Hepatocyte (in vitro differentiated cells): ENCODE measurements around the gene SHKBP1. TPM values are rescaled to one million over a fixed set of nuclear protein-coding genes. Genes with fewer than 3 reads are reported as not detected.

Experiments used
- DNase-seq: peaks from one replicate; pipeline ENCODE4 v3.0.0-alpha.2; 2016; ENCODE audit warnings: low spot score
- H2AFZ ChIP-seq: fragments of 200-600 bp; sonication (generic); 2 replicates; pipeline ENCODE4 v1.6.0; 2016; ENCODE audit warnings: antibody characterized with exemption, mild to moderate bottlenecking
- H3K27ac ChIP-seq: fragments of 200-600 bp; sonication (generic); 2 replicates; pipeline ENCODE4 v1.5.1; 2016; ENCODE audit warnings: mild to moderate bottlenecking
- H3K27me3 ChIP-seq: fragments of 200-600 bp; sonication (generic); 2 replicates; pipeline ENCODE4 v1.6.1; 2016
- H3K36me3 ChIP-seq: fragments of 200-600 bp; sonication (generic); replicated peaks from 2 replicates; pipeline ENCODE4 v1.5.1; 2016; ENCODE audit warnings: low read depth; ENCODE audit not compliant: insufficient read depth
- H3K4me1 ChIP-seq: fragments of 200-600 bp; sonication (generic); 2 replicates; pipeline ENCODE4 v1.5.1; 2016; ENCODE audit warnings: mild to moderate bottlenecking, moderate library complexity; ENCODE audit not compliant: insufficient read depth
- H3K4me2 ChIP-seq: fragments of 200-600 bp; sonication (generic); 2 replicates; pipeline ENCODE4 v1.6.0; 2016
- H3K4me3 ChIP-seq: fragments of 200-600 bp; sonication (generic); 2 replicates; pipeline ENCODE4 v1.5.1; 2016; ENCODE audit warnings: mild to moderate bottlenecking
- H3K79me2 ChIP-seq: fragments of 200-600 bp; sonication (generic); 2 replicates; pipeline ENCODE4 v1.6.0; 2017; ENCODE audit warnings: mild to moderate bottlenecking
- H3K9me2 ChIP-seq: fragments of 200-600 bp; sonication (generic); replicated peaks from 2 replicates; pipeline ENCODE4 v1.6.0; 2017; ENCODE audit warnings: mild to moderate bottlenecking; ENCODE audit not compliant: insufficient read depth
- H3K9me3 ChIP-seq: fragments of 200-600 bp; sonication (generic); 2 replicates; pipeline ENCODE4 v1.5.1; 2016; ENCODE audit warnings: low read depth, mild to moderate bottlenecking
- H4K20me1 ChIP-seq: fragments of 200-600 bp; sonication (generic); 2 replicates; pipeline ENCODE4 v1.6.0; 2016; ENCODE audit warnings: mild to moderate bottlenecking; ENCODE audit not compliant: insufficient read depth, poor library complexity, severe bottlenecking
- EZH2 ChIP-seq: fragments of 200-600 bp; sonication (generic); IDR thresholded peaks from 2 replicates; pipeline ENCODE4 v1.6.1; 2016; ENCODE audit warnings: antibody characterized with exemption, mild to moderate bottlenecking, borderline replicate concordance
- EZH2phosphoT487 ChIP-seq: fragments of 200-600 bp; sonication (generic); IDR thresholded peaks from one replicate; pipeline ENCODE4 v1.6.1; 2018; ENCODE audit warnings: antibody characterized with exemption, mild to moderate bottlenecking, low read depth, moderate library complexity; ENCODE audit not compliant: unreplicated experiment, severe bottlenecking
- WGBS: methylation state at CpG from one replicate; pipeline ENCODE4 v1.1.6; 2016; ENCODE audit warnings: low lambda C conversion rate; ENCODE audit errors: missing lambda C conversion rate; 5-methylcytosine and 5-hydroxymethylcytosine counted together
- polyA plus RNA-seq: library from polyadenylated mRNA; unstranded; fragments of >200 nt; fragmentation: Nextera tagmentation; extraction: Ambion mirVana; gene quantifications from 2 replicates; pipeline ENCODE4 v1.2.1, GENCODE V29; 2016
- total RNA-seq: library from RNA; depleted of rRNA; stranded (reverse); fragments of >200 nt; gene quantifications from 2 replicates; pipeline ENCODE4 v1.2.3, GENCODE V29; 2014
- TF ChIP-seq, protein P1 (sequence below): fragments of 200-600 bp; sonication (generic); IDR thresholded peaks from 2 replicates; pipeline ENCODE4 v1.5.1; 2016; ENCODE audit warnings: antibody characterized with exemption, mild to moderate bottlenecking; ENCODE audit not compliant: poor library complexity

SHKBP1 gene
- total and polyA plus RNA-seq, 2 experiments from 2014 or later: 44.6 to 83.6 TPM

DNA sequence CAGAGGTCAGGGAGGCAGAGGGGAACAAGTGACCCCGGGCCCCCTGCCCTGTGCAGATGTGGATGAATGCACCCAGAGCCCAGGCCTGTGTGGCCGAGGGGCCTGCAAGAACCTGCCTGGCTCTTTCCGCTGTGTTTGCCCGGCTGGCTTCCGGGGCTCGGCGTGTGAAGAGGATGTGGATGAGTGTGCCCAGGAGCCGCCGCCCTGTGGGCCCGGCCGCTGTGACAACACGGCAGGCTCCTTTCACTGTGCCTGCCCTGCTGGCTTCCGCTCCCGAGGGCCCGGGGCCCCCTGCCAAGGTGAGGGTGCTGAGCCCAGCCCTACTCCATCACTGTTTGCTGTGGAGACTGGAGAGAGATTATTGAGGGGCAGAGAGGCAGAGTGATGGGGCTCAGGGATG is 34.4 kb downstream of the SHKBP1 start:
- no peaks in the 10 kb centered on the region for H3K27me3 ChIP-seq
- H3K79me2 ChIP-seq: peaks cover 4% of the 10 kb centered on the region
- H3K4me1 ChIP-seq: peaks cover 12% of the 10 kb centered on the region
- no peaks in the 10 kb centered on the region for H4K20me1 ChIP-seq
- no peak overlapping the region for H3K27ac ChIP-seq
- no peak overlapping the region for H3K4me3 ChIP-seq
- H3K9me3 ChIP-seq: no peaks in the 10 kb centered on the region
- H3K36me3 ChIP-seq: no peaks in the 10 kb centered on the region
- 92% methylated on average over 15 of the region's 15 CpGs for WGBS
- no peak overlapping the region for H3K4me2 ChIP-seq
- no peak for DNase-seq
- H2AFZ ChIP-seq: no peak overlapping the region
- no peak for TF ChIP-seq EZH2
- TF ChIP-seq EZH2phosphoT487: no peak
- TF ChIP-seq, protein P1, sequence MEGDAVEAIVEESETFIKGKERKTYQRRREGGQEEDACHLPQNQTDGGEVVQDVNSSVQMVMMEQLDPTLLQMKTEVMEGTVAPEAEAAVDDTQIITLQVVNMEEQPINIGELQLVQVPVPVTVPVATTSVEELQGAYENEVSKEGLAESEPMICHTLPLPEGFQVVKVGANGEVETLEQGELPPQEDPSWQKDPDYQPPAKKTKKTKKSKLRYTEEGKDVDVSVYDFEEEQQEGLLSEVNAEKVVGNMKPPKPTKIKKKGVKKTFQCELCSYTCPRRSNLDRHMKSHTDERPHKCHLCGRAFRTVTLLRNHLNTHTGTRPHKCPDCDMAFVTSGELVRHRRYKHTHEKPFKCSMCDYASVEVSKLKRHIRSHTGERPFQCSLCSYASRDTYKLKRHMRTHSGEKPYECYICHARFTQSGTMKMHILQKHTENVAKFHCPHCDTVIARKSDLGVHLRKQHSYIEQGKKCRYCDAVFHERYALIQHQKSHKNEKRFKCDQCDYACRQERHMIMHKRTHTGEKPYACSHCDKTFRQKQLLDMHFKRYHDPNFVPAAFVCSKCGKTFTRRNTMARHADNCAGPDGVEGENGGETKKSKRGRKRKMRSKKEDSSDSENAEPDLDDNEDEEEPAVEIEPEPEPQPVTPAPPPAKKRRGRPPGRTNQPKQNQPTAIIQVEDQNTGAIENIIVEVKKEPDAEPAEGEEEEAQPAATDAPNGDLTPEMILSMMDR: no peak
- H3K9me2 ChIP-seq: no peaks in the 10 kb centered on the region

DNA sequence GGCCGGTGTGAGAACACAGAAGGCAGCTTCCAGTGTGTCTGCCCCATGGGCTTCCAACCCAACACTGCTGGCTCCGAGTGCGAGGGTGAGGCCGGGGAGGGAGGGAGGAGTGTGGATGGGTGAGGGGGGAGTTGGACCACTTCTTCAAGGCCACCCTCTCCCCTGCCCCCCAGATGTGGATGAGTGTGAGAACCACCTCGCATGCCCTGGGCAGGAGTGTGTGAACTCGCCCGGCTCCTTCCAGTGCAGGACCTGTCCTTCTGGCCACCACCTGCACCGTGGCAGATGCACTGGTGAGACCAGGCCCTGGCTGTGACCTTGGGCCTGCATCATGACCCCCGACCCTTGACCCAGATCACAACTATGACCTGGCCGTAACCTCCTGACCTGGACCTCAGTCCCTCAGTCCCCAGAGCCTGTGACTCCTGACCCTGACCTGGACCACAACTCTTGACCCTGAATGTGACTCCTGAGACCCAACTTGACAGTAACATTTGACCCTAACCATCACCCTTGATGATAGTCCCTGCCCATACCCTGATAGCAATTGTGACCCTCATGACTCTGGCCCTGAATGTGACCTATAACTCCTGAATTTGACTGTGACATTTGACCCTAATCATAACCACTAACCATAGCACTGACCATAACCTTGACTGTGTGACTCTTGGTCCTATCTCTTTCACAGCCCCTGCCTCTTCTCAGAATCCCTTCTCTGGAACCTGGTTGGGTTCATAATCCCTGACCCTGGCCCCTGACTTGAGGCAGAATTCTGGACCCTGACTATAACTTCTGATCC is 35.4 kb downstream of the SHKBP1 start:
- H3K9me2 ChIP-seq: no peaks in the 10 kb centered on the region
- H3K79me2 ChIP-seq: peaks cover 4% of the 10 kb centered on the region
- H3K27me3 ChIP-seq: no peaks in the 10 kb centered on the region
- no peak overlapping the region for H3K4me3 ChIP-seq
- H2AFZ ChIP-seq: no peak overlapping the region
- no peaks in the 10 kb centered on the region for H3K9me3 ChIP-seq
- no peak for DNase-seq
- TF ChIP-seq, protein P1: no peak
- no peak for TF ChIP-seq EZH2
- no peak for TF ChIP-seq EZH2phosphoT487
- 91% methylated on average over 10 of the region's 10 CpGs for WGBS
- peaks cover 11% of the 10 kb centered on the region for H3K4me1 ChIP-seq
- no peak overlapping the region for H3K27ac ChIP-seq
- no peak overlapping the region for H3K4me2 ChIP-seq
- H3K36me3 ChIP-seq: no peaks in the 10 kb centered on the region
- H4K20me1 ChIP-seq: no peaks in the 10 kb centered on the region

DNA sequence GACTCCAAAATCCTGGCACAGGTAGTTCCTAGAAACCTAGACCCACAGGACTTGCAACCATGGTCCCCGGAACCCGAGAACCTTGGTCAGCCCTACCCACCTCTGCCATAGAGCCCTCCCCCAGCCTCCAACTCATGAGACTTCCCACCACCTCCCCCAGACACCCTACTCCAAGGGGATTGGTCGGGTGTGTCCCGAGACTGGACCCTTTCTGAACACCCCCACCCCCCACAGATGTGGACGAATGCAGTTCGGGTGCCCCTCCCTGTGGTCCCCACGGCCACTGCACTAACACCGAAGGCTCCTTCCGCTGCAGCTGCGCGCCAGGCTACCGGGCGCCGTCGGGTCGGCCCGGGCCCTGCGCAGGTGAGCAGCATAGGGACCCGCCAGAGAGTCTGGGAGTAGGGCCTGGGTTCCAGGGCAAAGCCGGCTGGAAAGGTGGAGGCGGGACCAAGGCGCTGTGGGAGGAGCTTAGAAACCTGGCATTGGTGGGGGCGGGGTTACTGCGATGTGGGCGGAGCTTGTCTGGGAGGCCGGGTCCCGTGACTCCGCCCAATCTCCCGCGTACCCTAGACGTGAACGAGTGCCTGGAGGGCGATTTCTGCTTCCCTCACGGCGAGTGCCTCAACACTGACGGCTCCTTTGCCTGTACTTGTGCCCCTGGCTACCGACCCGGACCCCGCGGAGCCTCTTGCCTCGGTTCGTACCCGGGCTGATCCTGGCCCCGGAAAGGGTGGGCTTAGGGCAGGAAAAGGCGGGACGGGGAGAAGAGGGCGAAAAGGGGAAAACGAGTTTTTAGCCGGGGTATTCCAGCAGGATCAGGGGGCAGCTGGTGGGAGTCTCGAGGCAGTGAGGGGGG is 36.4 kb downstream of the SHKBP1 start:
- Histone ChIP-seq H3K4me2 (peak overlapping the region; percentile 84), H3K9me2 (no peaks in the 10 kb centered on the region), H3K9me3 (no peaks in the 10 kb centered on the region), H3K4me3 (peak overlapping the region; percentile 31), H3K27ac (peak overlapping the region; percentile 72), H3K27me3 (no peaks in the 10 kb centered on the region), H4K20me1 (no peaks in the 10 kb centered on the region), H3K4me1 (peaks cover 11% of the 10 kb centered on the region), H3K79me2 (peaks cover 4% of the 10 kb centered on the region), H2AFZ (peak overlapping the region; percentile 57), H3K36me3 (no peaks in the 10 kb centered on the region)
- TF ChIP-seq EZH2 (no peak), EZH2phosphoT487 (no peak)
- TF ChIP-seq, protein P1: no peak
- DNase-seq: peak; percentile 72
- 34% methylated on average over 45 of the region's 50 CpGs for WGBS
